ENCODE data around the gene CYP2C19.
A peak's percentile ranks its signal among the peaks of the same experiment; 100 is the strongest.
"Not testable (repeated sequence)": the region's sequence is repeated elsewhere in the genome, so short reads cannot be mapped to it uniquely, and the experiment has no call there.

CYP2C19 gene

DNA sequence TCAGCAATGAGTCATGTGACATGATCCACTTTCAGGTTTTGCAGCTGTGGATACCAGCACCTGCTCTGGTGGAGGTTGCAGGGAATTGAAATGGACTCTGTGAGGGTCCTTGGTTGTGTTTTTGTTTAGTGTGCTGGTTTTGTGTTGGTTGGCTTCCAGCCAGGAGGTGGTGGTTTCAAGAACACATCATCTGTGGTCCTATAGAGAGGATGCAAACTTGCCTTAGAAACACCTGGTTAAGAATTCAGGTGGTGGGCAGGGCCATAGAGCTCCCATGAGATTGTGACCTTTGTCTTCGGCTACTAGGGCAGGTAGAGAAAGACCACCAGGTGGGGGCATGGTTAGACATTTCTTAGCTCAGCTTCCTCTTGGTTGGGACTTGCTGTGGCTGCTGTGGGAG lies 116.7 kb downstream of the CYP2C19 start:
- no peak for DNase-seq (ENCODE audit: low spot score)

DNA sequence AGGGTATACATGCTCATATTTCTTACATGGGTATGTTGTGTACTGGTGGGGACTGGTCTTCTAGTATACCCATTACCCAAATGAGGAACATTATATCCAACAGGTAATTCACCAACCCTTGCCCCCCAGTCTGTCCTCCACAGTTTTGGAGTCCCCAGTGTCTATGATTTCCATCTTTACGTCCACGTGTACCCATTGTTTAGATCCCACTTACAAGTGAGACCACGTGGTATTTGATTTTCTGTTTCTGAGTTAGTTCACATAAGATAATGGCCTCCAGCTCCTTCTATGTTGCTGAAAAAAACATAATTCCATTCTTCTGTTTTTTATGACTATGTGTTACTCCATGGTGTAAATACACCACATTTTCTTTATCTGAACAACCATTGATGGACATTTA lies 126.6 kb downstream of the CYP2C19 start:
- no peak for DNase-seq (ENCODE audit: low spot score)

GRCh38 chr10:94890264-94891022 lies 128.0 kb downstream of the CYP2C19 start:
- peak; percentile 12 for DNase-seq (ENCODE audit: low spot score)

DNA sequence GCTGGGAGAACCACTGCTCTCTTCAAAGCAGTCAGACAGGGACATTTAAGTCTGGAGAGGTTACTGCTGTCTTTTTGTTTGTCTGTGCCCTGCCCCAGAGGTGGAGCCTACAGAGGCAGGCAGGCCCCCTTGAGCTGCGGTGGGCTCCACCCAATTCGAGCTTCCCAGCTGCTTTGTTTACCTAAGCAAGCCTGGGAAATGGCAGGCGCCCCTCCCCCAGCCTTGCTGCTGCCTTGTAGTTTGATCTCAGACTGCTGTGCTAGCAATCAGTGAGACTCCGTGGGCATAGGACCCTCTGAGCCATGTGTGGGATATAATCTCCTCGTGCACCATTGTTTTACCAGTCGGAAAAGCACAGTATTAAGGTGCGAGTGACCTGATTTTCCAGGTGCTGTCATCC lies 135.9 kb downstream of the CYP2C19 start:
- DNase-seq (ENCODE audit: low spot score): not testable (repeated sequence)

DNA sequence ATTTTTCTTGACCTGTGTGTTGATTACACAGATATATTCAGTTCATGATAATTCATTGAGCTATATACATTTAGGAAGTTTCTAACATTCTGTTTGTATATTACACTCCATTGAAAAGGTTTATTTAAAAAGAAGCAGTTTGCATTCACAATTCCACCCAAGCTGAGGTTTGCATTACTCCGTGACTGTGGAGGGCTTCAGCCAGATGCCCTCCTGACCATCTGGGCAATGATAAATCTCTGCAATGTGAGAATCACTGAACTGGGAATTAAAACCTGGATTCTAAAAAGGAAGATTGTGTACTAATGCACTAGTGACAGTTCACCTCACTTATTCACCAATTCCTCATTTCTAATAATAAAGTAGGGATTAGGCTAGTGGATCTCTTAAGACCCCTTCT lies 139.6 kb downstream of the CYP2C19 start:
- no peak for DNase-seq (ENCODE audit: low spot score)

- peak; percentile 8 for DNase-seq (ENCODE audit: low spot score)
These were observed 140.1 kb downstream of the CYP2C19 start for GRCh38 chr10:94902570-94902969.

Data from HuH-7 (cell line).